Measurements from ENCODE around the gene PLXNA2. TPM values are rescaled to one million over a fixed set of nuclear protein-coding genes. Genes with fewer than 3 reads are reported as not detected.

The PLXNA2 gene
- total RNA-seq, 1 experiment from 2014 or later: 69.7 TPM

GRCh38 chr1:208009706-208010444, 234.3 kb downstream of the PLXNA2 start:
- no TSS peak for BruUV-seq (replicated peaks)
- POLR2A ChIA-PET: interaction anchor here (0.7 to 1.3 kb wide), 3 partner anchors 13 to 157 kb away, joined by 3 to 4 read pairs (median 3); no protein-coding TSS in a partner anchor

GRCh38 chr1:208009303-208009702, 234.9 kb downstream of the PLXNA2 start:
- peaks cover 18% of the 10 kb centered on the region for H3K4me1 Mint-ChIP-seq (ENCODE audit: insufficient read depth, unreplicated experiment)
- intact Hi-C loops (cut with micrococcal nuclease): no loop called here
- H3K27me3 Mint-ChIP-seq (ENCODE audit: insufficient read depth, unreplicated experiment): no peaks in the 10 kb centered on the region
- peaks cover 7% of the 10 kb centered on the region for H3K9me3 Mint-ChIP-seq (ENCODE audit: unreplicated experiment)
- ChIA-PET CTCF (interaction anchor here (0.5 to 4.9 kb wide), 11 partner anchors 10 to 236 kb away, joined by 3 to 69 read pairs (median 3); no protein-coding TSS in a partner anchor), POLR2A (interaction anchor here (0.7 to 1.3 kb wide), 3 partner anchors 14 to 158 kb away, joined by 3 to 4 read pairs (median 3); no protein-coding TSS in a partner anchor)
- H3K27ac Mint-ChIP-seq (ENCODE audit: low read depth, unreplicated experiment): no peak overlapping the region
- no peaks in the 10 kb centered on the region for H3K36me3 Mint-ChIP-seq (ENCODE audit: insufficient read depth, unreplicated experiment)
- H3K4me3 Mint-ChIP-seq (ENCODE audit: unreplicated experiment): no peak overlapping the region
- DNase-seq (ENCODE audit: unreplicated experiment): no peak
- TF ChIP-seq CTCF (IDR thresholded peaks at IDR 0.05; ENCODE audit: unreplicated experiment): no peak
- no TSS peak for BruUV-seq (replicated peaks)

More at GRCh38 chr1:208009706-208010444, 234.3 kb downstream of the PLXNA2 start:
- no peak for DNase-seq (ENCODE audit: unreplicated experiment)
- CTCF ChIA-PET: interaction anchor here (0.5 to 4.9 kb wide), 11 partner anchors 11 to 235 kb away, joined by 3 to 69 read pairs (median 3); no protein-coding TSS in a partner anchor
- H3K4me3 Mint-ChIP-seq (ENCODE audit: unreplicated experiment): no peak overlapping the region
- H3K27ac Mint-ChIP-seq (ENCODE audit: low read depth, unreplicated experiment): no peak overlapping the region
- TF ChIP-seq CTCF (IDR thresholded peaks at IDR 0.05; ENCODE audit: unreplicated experiment): no peak
- H3K4me1 Mint-ChIP-seq (ENCODE audit: insufficient read depth, unreplicated experiment): peaks cover 18% of the 10 kb centered on the region
- peaks cover 7% of the 10 kb centered on the region for H3K9me3 Mint-ChIP-seq (ENCODE audit: unreplicated experiment)
- no peaks in the 10 kb centered on the region for H3K27me3 Mint-ChIP-seq (ENCODE audit: insufficient read depth, unreplicated experiment)
- intact Hi-C loops (cut with micrococcal nuclease): no loop called here
- no peaks in the 10 kb centered on the region for H3K36me3 Mint-ChIP-seq (ENCODE audit: insufficient read depth, unreplicated experiment)

- Mint-ChIP-seq H3K36me3 (ENCODE audit: insufficient read depth, unreplicated experiment) (no peaks in the 10 kb centered on the region), H3K4me1 (ENCODE audit: insufficient read depth, unreplicated experiment) (peaks cover 18% of the 10 kb centered on the region), H3K9me3 (ENCODE audit: unreplicated experiment) (peaks cover 7% of the 10 kb centered on the region), H3K27me3 (ENCODE audit: insufficient read depth, unreplicated experiment) (no peaks in the 10 kb centered on the region), H3K27ac (ENCODE audit: low read depth, unreplicated experiment) (no peak overlapping the region), H3K4me3 (ENCODE audit: unreplicated experiment) (no peak overlapping the region)
- ChIA-PET POLR2A (interaction anchor here (0.6 to 1.7 kb wide), 6 partner anchors 22 to 236 kb away, joined by 3 to 8 read pairs (median 4); partner anchors contain the start of gene PLXNA2), CTCF (interaction anchor here (0.6 to 4.9 kb wide), 6 partner anchors 9 to 1266 kb away, joined by 3 to 69 read pairs (median 10); no protein-coding TSS in a partner anchor)
- no peak for DNase-seq (ENCODE audit: unreplicated experiment)
- TF ChIP-seq CTCF (IDR thresholded peaks at IDR 0.05; ENCODE audit: unreplicated experiment): no peak
- intact Hi-C loops (cut with micrococcal nuclease): no loop called here
- no TSS peak for BruUV-seq (replicated peaks)
These were observed 235.7 kb downstream of the PLXNA2 start for GRCh38 chr1:208008534-208008933.

GRCh38 chr1:208007938-208008342, 236.2 kb downstream of the PLXNA2 start:
- intact Hi-C loops (cut with micrococcal nuclease): no loop called here
- no TSS peak for BruUV-seq (replicated peaks)
- no peak overlapping the region for H3K27ac Mint-ChIP-seq (ENCODE audit: low read depth, unreplicated experiment)
- ChIA-PET POLR2A (interaction anchor here (0.5 to 1.7 kb wide), 14 partner anchors 10 to 886 kb away, joined by 3 to 8 read pairs (median 3); partner anchors contain the start of gene PLXNA2), CTCF (interaction anchor here (0.6 to 4.9 kb wide), 13 partner anchors 9 to 1266 kb away, joined by 3 to 69 read pairs (median 5); partner anchors contain the start of gene PLXNA2)
- no peak for TF ChIP-seq CTCF (IDR thresholded peaks at IDR 0.05; ENCODE audit: unreplicated experiment)
- H3K4me1 Mint-ChIP-seq (ENCODE audit: insufficient read depth, unreplicated experiment): peaks cover 18% of the 10 kb centered on the region
- no peaks in the 10 kb centered on the region for H3K27me3 Mint-ChIP-seq (ENCODE audit: insufficient read depth, unreplicated experiment)
- peaks cover 7% of the 10 kb centered on the region for H3K9me3 Mint-ChIP-seq (ENCODE audit: unreplicated experiment)
- DNase-seq (ENCODE audit: unreplicated experiment): peak; percentile 82
- no peaks in the 10 kb centered on the region for H3K36me3 Mint-ChIP-seq (ENCODE audit: insufficient read depth, unreplicated experiment)
- no peak overlapping the region for H3K4me3 Mint-ChIP-seq (ENCODE audit: unreplicated experiment)
